Measurements from ENCODE around the gene ZNF747. TPM values are rescaled to one million over a fixed set of nuclear protein-coding genes. Genes with fewer than 3 reads are reported as not detected.

ZNF747 gene
- total RNA-seq, 1 donor from 2014 or later = 8.9 TPM

DNA sequence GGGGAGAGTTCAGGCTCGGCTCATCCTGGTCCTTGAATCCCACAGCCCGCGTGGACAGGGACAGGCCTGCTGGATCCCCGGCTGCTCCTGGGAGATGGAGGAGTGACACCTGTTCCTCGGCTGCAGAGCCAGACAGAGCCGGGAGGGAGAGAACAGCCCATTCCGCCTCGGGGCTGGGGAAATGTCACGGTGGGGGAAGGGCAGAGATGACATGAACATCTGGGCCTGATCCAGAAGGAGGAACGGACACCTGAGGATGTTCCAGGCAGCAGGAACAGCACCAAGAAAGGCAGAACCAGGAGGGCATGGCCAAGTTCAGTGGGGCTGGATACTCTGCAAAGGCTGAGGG, 21.4 kb upstream of the ZNF747 start:
- Histone ChIP-seq H3K27me3 (ENCODE audit: low read depth) (no peaks in the 10 kb centered on the region), H3K36me3 (peaks cover 30% of the 10 kb centered on the region), H3K27ac (replicated peaks) (peak overlapping the region; percentile 96), H3K4me3 (peak overlapping the region; percentile 82), H3K9me3 (replicated peaks) (no peaks in the 10 kb centered on the region), H3K4me1 (peaks cover 79% of the 10 kb centered on the region)
- intact Hi-C loops (cut with micrococcal nuclease) = no loop called here
- TF ChIP-seq, protein P1, sequence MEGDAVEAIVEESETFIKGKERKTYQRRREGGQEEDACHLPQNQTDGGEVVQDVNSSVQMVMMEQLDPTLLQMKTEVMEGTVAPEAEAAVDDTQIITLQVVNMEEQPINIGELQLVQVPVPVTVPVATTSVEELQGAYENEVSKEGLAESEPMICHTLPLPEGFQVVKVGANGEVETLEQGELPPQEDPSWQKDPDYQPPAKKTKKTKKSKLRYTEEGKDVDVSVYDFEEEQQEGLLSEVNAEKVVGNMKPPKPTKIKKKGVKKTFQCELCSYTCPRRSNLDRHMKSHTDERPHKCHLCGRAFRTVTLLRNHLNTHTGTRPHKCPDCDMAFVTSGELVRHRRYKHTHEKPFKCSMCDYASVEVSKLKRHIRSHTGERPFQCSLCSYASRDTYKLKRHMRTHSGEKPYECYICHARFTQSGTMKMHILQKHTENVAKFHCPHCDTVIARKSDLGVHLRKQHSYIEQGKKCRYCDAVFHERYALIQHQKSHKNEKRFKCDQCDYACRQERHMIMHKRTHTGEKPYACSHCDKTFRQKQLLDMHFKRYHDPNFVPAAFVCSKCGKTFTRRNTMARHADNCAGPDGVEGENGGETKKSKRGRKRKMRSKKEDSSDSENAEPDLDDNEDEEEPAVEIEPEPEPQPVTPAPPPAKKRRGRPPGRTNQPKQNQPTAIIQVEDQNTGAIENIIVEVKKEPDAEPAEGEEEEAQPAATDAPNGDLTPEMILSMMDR (IDR thresholded peaks at IDR 0.05; ENCODE audit: borderline replicate concordance) = no peak
- no peak for DNase-seq

DNA sequence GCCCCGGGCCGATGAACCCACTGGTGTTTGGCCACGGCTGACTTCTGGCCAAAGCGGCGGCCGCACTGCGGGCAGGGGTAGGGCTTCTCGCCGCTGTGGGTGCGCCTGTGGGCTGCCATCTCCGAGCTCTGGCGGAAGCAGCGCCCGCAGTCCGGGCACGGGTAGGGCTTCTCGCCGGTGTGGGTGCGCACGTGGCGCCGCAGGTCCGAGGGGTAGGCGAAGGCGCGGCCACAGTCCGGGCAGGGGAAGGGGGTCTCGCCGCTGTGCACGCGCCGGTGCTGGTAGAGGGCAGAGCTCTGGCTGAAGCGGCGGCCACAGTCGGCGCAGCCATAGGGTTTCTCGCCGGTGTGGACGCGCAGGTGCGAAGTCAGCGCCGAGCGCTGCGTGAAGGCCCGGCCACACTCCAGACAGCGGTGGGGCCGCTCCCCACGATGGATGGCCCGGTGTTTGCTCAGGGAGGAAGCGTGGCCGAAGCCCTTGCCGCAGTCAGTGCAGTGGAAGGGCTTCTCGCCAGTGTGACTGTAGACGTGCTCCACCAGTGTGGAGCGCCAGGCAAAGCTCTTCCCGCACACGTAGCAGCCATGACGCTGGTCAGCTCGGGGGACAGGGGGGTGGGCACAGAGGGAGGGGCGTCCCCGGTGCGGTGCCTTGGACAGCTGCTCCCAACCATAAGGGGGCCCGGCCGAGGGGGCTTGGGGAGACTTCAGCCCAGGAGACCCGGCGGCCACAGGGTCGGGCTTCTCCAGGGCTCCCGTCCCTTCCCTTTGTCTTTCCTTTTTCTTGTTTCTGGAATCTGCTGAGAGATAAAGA, 20.9 kb upstream of the ZNF747 start:
- Histone ChIP-seq H3K4me3 (peak overlapping the region; percentile 82), H3K9me3 (replicated peaks) (no peaks in the 10 kb centered on the region), H3K4me1 (peaks cover 78% of the 10 kb centered on the region), H3K36me3 (peaks cover 30% of the 10 kb centered on the region), H3K27ac (replicated peaks) (peak overlapping the region; percentile 96), H3K27me3 (ENCODE audit: low read depth) (no peaks in the 10 kb centered on the region)
- TF ChIP-seq, protein P1 (IDR thresholded peaks at IDR 0.05; ENCODE audit: borderline replicate concordance) = no peak
- DNase-seq = no peak
- intact Hi-C loops (cut with micrococcal nuclease) = no loop called here

- Histone ChIP-seq H3K4me1 (peaks cover 85% of the 10 kb centered on the region), H3K9me3 (replicated peaks) (no peaks in the 10 kb centered on the region), H3K27me3 (ENCODE audit: low read depth) (no peaks in the 10 kb centered on the region), H3K36me3 (peaks cover 30% of the 10 kb centered on the region), H3K4me3 (no peak overlapping the region), H3K27ac (replicated peaks) (peak overlapping the region; percentile 79)
- intact Hi-C loops (cut with micrococcal nuclease) = no loop called here
- TF ChIP-seq, protein P1 (IDR thresholded peaks at IDR 0.05; ENCODE audit: borderline replicate concordance) = no peak
- DNase-seq = no peak
These were observed 20.1 kb upstream of the ZNF747 start for GRCh38 chr16:30554557-30555314.

DNA sequence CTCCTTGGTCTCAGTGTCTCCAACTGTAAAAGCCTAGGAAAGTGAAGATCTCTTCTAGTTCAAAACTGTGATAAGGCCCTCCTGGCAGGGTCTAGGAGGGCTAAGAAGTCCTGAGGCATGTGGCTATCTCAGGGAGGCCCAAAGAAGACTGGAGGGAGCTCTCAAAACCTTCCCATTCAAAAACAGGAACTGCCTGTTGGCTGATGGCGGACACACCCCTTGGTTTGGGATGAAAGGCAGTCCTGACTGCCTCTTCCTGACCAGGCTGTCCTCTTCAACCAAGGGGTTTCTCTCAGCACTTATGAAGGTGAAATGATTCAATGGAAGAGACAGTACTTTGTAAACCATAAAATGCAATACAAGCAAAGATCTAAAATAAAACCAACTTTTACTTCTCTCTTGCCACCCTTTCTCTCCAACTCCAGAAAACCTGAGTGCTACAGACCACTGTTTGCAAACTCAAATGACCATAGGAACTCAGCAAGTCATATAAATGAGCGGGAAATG, 18.8 kb upstream of the ZNF747 start:
- Histone ChIP-seq H3K4me3 (no peak overlapping the region), H3K27ac (replicated peaks) (peak overlapping the region; percentile 79), H3K27me3 (ENCODE audit: low read depth) (no peaks in the 10 kb centered on the region), H3K9me3 (replicated peaks) (no peaks in the 10 kb centered on the region), H3K4me1 (peaks cover 94% of the 10 kb centered on the region), H3K36me3 (peaks cover 30% of the 10 kb centered on the region)
- intact Hi-C loops (cut with micrococcal nuclease) = no loop called here
- DNase-seq = no peak
- TF ChIP-seq, protein P1 (IDR thresholded peaks at IDR 0.05; ENCODE audit: borderline replicate concordance) = no peak

- DNase-seq = no peak
- intact Hi-C loops (cut with micrococcal nuclease) = no loop called here
- H3K27ac ChIP-seq (replicated peaks) = peak overlapping the region; percentile 79
- TF ChIP-seq, protein P1 (IDR thresholded peaks at IDR 0.05; ENCODE audit: borderline replicate concordance) = no peak
- no peaks in the 10 kb centered on the region for H3K9me3 ChIP-seq (replicated peaks)
- H3K4me3 ChIP-seq = no peak overlapping the region
- H3K4me1 ChIP-seq = peaks cover 97% of the 10 kb centered on the region
- H3K36me3 ChIP-seq = peaks cover 30% of the 10 kb centered on the region
- H3K27me3 ChIP-seq (ENCODE audit: low read depth) = no peaks in the 10 kb centered on the region
These were observed 18.3 kb upstream of the ZNF747 start for GRCh38 chr16:30552956-30553355.

All from left ventricle myocardium inferior (tissue), 1 donor.